NCI-H2196 (cell line): ENCODE results near the gene CHKA.
A peak's percentile ranks its signal among the peaks of the same experiment; 100 is the strongest.

Source experiments
- DNase-seq: peaks from one replicate; lab custom pipeline; 2025; ENCODE audit not compliant: unreplicated experiment; lab: John Stamatoyannopoulos, UW

Gene CHKA

DNA sequence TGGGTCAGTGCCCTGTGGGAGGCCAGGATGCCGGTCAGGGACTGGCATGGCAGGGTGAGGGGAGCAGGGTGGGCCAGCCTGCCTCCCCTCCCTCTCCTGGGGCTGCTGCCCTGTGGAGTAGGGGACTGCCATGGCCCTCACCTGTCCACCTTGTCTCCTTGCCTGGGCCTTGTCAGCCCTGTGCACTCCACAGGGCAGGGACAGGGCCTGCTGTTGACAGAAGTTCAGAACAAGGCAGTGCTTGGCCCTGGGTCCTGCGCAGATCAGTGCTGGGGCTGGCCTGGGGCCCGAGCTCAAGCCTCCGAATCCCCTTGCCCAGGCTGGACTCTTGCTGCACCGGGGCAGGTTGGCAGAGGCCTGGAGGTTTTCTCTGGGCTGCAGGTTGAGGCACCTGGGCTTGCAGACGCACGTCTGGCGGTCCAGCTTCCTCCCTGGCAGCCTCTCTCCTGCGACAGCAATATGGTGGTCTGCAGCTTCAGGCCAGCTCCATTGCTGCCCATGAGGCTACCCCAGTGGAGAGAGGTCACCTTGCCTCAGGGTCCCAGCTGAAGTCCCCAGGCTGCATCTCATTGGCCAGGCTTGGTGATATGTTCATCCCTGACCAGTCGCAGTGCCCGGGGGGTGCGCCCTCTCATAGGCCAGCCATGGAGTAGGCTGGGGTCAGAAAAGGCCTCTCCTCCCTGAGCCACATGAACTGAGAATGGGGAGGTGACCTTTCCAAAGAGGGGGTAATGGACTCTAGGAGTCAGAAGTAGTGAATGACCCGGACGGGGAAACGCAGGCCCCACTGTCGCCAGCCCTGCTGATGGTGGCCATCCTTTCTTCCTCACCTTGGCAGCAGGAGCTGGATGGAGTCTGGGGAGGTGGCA, 21.5 kb upstream of the CHKA start:
- no peak for DNase-seq

DNA sequence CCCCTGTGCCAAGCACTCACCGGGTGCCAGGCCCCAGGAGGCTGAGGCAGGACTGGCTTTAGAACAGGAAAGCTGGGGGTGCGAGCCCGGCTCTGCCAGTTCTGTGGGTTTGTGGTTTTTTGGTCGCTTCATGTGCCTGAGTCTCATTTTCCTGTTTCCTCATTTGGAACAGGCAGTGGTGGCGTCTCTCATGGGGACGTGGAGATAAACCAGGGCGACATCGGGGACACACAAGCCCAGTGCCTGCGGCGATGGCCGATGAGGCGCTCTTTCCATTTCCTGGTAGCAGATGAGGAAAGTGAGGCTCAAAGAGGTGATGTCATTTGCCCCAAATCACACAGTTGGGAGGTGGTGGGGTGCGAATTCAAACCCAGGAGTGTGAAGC, 20.8 kb upstream of the CHKA start:
- DNase-seq: peak; percentile 43

DNA sequence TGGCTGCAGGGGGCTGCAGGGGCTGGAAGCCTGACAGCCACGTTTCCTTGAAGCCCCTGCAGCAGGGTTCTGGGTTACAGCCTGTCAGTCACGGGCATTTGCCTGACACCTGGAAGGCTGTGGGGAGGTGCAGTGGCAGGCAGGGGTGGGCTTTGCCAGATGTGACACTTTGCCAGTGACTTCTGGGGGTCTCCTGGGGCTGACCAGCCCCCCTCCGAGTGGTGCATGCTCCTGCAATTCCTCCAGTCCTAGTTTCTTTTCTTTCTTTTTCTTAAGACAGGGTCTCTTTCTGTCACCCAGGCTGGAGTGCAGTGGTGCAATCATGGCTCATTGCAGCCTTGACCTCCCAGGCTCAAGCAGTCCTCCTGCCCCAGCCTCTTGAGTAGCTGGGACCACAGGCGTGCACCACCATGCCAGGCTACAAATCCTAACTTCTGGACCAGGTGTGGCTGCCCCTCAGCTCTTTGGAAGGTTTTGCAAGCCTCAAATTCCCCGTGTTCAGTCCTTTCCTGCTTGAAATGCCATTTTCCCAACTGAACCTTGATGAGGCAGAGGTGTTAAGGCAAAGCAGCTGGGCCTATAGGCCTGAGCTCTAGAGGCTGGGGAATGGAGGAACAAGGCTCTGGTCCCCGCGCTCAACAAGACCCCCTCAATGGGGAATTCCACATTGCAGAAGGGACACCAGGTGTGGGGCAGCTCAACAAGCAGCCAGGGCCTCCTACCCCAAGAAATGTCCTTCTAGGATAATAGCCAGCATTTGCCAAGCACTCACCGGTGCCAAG, 20.2 kb upstream of the CHKA start:
- DNase-seq: no peak

DNA sequence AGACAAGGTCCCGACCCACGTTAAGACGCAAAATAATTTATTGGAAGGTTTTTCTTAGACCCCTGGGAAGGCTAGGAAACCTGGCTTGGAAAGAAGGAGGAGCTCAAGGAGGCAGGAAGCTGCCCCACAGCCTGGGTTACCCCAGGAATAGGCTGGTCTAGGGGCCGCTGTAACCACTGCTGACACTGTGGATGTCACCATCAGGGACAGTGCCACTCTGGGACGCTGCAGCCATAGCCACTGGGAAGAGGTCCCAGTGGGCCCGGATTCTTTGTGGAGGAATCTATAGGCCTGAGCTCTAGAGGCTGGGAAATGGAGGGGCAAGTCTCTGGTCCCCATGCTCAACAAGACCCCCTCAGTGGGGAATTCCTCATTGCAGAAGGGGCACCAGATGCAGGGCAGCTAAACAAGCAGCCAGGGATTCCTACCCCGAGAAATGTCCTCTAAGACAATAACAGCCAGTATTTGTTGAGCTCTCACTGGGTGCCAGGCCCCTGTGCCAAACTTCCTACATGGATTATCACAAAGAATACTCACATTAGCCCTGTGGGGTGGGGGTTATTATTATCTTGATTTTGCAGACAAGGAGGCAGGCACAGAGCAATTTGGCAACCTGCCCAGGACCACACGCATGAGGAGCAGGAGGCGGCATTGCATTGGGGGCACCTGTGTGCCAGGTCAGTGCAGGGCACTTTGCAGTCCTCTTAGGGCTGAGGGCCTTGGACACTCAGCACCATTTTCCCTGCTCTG, 19.5 kb upstream of the CHKA start:
- peak; percentile 37 for DNase-seq

DNA sequence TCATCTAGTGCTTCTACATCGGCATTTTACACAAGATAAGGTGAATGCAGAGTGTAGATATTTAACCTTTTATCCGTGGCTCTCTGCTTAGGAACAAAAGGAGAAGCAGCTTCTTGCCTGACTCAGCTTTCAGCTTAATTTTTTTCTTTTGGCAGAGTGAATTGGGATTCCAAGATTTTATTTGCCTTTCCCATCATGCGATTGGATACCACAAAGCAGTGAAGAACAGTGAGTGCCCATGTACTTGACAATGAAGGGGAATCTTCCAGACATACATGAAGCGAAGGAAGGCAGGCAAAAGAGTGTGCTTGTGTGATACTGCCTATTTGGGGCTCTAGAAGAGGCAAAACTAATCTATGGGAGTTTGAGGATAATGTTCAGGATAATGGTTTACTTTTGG, 17.0 kb upstream of the CHKA start:
- no peak for DNase-seq

DNA sequence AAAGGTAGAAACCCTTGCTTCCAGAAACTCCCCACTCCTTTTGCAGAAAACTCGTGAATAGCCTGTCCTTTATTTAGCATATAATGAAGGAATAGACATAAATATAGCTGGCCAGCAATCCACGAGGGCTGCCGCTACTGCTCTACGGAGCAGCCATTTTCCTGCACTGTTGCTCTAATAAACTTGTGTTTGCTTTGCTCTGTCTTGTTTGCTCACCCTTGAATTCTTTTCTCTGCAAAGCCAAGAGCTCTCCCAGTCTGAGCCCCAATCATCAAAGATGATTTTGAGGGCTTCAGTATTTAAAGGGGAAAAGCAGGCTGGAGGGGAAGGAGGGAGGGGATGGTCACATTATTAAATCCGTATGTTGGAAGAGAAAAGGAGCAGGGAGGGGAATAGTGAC, 16.6 kb upstream of the CHKA start:
- DNase-seq: no peak

DNA sequence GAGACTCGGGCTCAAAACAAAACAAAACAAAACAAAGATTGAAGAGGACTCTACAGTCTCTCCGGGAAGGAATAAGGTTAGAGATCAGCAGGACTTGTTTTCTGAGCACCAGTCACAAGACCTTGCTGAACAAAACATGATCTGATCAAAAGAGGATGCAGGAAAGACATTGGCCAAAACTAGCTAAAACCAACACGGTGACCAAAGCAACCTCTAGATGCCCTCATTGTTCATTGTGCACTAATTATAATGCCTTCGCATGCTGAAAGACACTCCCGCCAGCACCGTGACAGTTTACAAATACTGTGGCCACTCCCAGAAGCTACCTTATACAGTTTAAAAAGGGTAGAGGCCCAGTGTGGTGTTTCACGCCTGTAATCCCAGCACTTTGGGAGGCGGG, 15.7 kb upstream of the CHKA start:
- no peak for DNase-seq

DNA sequence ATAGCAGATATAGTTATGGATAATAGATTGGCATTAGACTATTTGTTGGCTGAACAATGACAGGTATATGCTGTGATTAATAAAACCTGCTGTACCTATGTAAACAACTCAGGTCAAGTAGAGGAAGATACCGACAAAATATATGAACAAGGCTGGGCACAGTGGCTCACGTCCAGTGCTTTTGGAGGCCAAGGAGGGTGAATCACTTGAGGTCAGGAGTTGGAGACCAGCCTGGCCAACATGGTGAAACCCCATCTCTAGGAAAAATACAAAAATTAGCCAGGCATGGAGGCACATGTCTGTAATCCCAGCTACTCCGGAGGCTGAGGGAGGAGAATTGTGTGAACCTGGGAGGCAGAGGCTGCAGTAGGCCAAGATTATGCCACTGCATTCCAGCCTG, 14.0 kb upstream of the CHKA start:
- DNase-seq: no peak

DNA sequence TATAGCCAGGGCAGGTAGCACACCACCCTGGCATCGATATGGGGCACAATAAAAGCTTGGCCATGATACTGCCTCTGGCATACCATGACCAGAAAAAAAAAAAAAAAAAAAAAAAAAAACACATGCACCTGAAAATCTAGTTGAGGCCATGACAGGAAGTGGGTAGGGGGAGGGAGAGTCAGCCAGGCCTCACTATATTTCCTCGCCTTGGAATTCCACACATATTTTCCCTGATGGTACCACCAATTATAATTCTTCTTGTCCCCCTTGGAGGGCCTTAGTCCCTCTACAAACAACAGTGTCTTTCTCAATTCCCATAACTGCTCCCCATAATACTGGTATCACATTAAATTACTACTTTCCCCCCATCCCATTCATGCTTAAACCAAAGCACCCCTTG, 12.6 kb upstream of the CHKA start:
- DNase-seq: no peak

DNA sequence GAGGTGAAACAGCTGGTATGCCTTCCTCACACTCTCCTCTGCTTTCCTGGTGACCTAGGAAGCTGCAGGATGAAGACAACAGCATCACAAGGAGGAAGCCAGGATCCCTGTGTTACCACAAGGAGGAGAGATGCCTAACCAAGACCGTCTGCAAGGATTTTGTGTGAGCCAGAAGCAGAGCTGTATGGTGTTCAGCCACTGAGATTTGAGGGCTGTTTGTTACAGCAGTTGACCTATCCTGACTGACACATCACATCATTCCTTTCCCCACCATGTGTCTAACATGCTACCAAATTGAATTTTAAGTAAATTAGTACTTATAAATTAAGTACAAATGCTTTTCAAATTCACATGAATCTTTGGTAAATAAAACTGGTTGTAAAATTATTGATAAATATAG, 8.9 kb upstream of the CHKA start:
- DNase-seq: no peak

DNA sequence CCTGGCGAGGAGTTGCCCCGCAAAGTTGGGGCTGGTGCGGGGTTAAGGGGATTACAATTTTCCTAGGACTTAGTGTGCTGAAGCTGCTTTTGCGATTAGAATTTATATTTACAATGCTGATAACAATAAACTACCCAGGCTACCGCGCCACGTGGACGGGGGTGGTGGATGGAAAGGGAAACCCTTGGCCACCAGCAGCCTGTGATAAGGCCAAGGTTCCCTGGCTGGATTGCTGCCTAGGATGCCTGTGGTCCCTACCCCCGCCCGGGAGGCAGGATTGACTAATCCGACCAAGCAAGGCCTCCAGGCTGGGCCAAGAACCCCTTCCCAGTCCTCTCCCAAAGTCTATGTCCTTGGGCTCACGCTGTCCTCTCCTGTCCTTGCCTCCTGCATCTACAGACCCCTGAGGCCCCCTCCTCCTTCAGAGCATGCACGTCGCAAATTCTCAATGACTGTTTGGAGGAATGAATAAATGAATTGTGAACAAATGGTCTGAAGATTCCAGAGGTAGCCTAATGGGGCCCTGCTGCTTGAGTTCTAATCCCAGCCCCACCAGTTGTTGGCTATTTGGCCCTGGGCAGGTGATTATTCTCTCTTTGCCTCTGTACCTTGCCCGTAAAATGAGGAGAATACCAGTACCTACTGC, 7.6 kb upstream of the CHKA start:
- no peak for DNase-seq

DNA sequence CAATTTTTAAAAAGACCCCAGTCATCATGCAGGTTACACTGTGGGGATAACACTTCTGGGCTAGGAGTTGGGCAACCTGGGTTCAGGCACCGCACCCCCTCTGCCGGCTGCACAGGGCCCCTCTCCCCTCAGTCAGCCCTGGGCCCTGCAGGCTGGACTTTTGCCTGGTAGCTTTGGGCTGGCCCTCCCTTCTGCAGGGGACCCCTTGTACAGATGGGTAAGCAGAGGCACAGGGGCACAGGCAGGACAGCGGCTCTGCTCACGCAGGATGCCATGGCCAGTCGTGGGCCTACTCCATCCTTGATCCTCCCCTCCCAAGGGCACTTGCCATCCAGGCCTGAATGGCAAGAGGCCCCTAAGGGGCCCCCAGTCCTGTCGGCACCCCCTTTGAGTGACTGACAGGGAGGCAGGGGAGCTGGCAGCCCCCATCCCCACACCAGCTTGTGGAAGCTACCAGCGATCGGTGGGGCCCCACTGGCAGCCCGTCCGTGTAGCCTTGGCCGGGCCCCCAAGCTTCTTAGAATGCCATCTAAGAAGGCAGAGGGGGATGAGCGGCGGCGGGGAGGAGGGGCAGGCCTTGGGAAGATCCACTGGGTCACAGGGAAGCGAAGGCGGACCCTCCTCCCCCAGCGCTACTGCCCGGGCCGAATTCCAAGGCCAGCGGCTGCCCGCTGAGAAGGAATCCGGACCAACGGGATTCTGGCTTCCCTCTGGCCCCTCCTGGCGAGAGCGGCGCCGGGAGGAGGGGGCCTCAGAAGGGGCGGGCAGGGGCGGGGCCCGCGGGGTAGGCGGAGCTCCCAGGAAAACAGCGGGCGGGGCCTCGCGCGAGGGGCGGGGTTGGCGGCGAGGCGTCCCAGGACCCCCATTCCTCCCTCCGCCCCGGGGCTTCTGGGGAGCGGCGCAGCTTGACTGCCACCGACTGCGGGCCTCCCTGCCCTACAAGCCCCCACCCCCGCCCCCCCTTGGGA, 6.8 kb upstream of the CHKA start:
- no peak for DNase-seq

DNA sequence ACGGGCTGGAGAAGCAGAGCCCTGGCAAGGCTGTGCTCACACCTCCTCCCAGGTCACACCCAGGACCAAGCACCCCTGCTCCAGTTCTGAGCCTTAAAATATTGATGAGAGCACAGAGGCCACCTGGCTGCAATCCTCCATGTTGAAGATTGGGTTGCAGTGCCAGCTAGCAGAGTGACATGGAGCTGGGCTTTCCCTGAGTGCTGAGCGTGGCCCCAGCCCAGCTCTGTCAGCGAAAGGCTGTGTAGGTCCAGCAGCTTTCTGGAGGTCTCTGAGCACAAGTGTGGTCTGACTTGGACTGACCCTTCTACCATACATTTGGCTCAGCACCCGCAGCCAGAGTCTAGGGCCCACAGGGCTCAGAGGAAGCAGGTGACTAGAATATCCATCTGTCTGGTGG, 4.0 kb upstream of the CHKA start:
- no peak for DNase-seq

DNA sequence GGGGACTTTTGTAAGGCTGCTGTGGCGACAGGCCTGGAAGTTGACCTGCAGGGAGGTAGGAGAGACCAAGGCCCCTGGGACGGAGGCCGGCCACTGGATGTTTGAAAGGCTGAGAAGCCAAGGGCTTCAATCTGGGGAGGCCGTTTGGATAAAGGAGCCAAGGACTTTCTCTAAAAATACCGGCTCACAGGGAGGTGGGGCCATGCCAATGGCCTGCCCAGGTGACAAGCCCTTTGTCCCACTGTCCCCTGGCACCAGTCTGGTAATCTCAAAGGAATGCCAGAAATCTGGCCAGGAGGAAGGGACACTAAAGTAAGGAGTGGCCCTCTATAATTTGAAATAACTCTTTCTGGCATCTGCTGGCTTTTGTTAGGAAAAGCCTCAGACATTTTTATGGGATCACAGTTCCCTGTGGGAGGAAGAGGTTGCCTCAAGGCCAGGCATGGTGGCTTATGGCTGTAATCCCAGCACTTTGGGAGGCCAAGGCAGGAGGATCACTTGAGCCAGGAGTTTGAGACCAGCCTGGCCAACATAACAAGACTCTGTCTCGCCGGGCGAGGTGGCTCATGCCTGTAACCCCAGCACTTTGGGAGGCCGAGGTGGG, 1.9 kb upstream of the CHKA start:
- DNase-seq: no peak

DNA sequence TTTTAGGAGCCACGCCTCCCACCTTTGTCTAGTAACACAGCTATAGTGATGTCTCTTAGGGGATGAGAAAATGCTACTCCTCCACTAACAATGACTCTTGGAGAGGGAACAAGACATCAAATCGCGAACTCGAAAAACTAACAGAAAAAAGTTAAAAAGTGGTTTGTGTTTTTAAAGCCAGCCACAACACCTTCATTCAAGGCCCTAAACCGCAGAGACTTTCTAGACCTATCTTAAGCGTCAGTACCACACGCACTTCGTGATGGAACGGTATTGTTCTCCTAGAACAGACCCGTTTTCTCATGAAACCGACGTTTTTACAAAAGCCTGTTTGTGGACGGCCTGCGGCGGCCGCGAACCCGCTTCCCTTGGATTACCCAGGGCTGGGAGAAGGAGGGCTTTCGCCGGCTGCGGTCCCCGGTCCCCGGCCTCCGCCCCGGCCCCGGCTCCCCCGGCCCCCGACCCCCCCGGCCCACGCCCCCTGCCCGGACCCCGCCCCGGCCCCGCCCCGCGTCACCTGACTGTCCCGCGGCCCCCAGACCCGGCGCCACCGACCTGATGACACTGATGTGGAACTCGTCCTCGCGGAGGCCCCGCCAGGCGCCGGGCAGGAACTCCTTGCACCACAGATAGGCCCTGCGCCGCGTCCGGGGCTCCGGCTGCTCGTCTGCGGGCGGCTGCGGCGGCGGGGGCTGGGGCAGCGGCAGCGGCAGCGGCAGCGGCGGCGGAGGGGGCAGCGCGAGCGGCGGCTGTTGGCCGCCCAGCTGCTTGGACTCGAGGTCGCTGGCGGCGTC, 718 bp downstream of the CHKA start:
- no peak for DNase-seq

DNA sequence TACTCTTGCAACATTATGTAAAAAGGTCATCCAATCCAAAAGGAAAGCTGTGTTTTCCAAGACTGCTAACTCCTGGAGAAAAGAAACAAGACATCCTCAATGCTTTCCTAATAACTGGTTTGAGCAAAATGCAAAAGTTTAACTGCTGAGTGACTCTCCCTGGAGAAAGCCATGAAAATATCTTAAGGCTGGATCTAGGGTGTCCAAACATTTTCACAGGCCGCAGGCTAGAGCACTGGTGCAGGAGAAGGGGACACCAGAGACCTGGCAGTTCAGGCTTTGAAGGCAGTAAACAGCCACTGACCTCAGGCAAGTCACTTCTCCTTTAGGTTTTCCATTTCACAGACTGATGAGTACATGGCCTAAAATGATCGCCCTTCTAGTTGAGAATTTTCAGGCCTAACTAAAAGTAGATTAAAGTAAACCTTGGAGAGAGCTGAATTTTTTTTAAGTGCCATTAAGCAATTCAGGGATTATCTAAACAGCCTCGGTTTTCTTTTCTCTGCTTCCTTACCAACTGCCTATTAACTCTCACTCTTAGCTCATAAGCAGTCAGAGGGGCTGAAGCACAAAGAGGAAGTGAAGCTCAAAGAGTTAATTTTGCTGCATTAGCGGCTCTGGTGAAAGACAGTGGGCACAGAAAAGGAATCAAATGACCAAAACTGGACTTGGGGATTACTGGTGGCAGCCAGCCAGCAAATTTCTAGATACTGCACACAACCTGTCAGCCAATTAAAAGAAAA, 2.3 kb downstream of the CHKA start:
- peak; percentile 23 for DNase-seq

DNA sequence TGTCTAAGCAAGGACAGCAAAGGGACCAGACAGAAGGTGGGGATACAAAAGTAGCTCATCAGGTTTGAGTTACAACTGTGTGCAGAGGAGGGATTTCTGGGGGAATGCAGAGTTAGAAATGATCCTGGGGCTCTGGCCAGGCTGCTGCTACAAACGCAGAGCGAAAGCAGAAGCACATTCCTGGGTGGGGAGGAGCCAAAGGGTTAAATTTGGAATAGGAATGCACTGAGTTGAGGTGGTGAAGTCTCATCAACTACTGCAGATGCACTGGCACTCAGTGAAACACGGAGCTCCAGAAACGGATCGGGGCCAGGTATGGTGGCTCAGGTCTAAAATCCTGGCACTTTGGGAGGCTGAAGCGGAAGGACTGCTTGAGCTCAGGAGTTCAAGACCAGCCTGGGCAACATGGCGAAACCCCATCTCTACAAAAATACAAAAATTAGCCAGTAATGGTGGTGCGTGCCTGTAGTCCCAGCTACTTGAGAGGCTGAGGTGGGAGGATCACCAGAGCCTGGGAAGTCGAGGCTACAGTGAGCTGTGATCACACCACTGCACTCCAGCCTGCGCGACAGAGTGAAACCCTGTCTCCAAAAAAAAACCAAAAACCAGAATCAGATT, 3.2 kb downstream of the CHKA start:
- no peak for DNase-seq

DNA sequence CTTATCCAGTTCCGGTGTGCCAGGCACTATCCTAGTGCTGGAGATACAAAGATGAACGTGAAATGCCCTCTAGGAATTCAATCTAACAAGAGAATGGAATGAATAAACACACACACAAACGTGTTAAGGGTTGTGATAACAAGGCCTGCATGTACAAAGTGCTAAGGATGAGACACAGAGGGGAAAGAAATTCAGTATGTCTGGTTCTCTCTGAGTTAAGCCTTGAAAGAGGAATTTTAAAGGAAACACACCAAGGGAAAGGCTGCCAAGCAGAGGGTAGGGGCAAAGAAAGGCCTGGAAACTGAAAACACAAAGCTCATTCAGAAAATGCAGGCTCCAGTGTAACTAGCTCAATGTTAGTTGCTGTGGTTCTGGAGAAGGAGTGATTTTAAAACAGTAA, 4.2 kb downstream of the CHKA start:
- DNase-seq: no peak
